Neural progenitor cell (in vitro differentiated cells): ENCODE results near the gene RASD2. TPM values are rescaled to one million over a fixed set of nuclear protein-coding genes. Genes with fewer than 3 reads are reported as not detected.

ENCODE experiments used
- DNase-seq: peaks from one replicate; pipeline ENCODE4 v3.0.0-alpha.2; 2016; ENCODE audit warnings: low spot score
- H2AFZ ChIP-seq: fragments of 200-600 bp; sonication (generic); replicated peaks from 2 replicates; pipeline ENCODE4 v1.6.1; 2016; ENCODE audit warnings: antibody characterized with exemption
- H3F3A ChIP-seq: fragments of 200-600 bp; sonication (generic); 2 replicates; pipeline ENCODE4 v1.6.1; 2016; ENCODE audit warnings: antibody characterized with exemption, low read depth
- H3K27ac ChIP-seq: fragments of 200-600 bp; sonication (generic); 2 replicates; pipeline ENCODE4 v1.5.1; 2016; ENCODE audit warnings: mild to moderate bottlenecking
- H3K27me3 ChIP-seq: fragments of 200-600 bp; sonication (generic); 2 replicates; pipeline ENCODE4 v1.6.1; 2016; ENCODE audit warnings: mild to moderate bottlenecking, moderate library complexity
- H3K36me3 ChIP-seq: fragments of 200-600 bp; sonication (generic); 2 replicates; pipeline ENCODE4 v1.5.1; 2016
- H3K4me1 ChIP-seq: fragments of 200-600 bp; sonication (generic); 2 replicates; pipeline ENCODE4 v1.6.1; 2016; ENCODE audit warnings: mixed run types
- H3K4me2 ChIP-seq: fragments of 200-600 bp; sonication (generic); 2 replicates; pipeline ENCODE4 v1.6.1; 2016
- H3K4me3 ChIP-seq: fragments of 200-600 bp; sonication (generic); 2 replicates; pipeline ENCODE4 v1.5.1; 2016
- H3K79me2 ChIP-seq: fragments of 200-600 bp; sonication (generic); 2 replicates; pipeline ENCODE4 v1.6.1; 2016; ENCODE audit warnings: low read depth
- H3K9ac ChIP-seq: fragments of 200-600 bp; sonication (generic); 2 replicates; pipeline ENCODE4 v1.6.1; 2016
- H3K9me3 ChIP-seq: fragments of 200-600 bp; sonication (generic); 2 replicates; pipeline ENCODE4 v1.5.1; 2016; ENCODE audit warnings: low read depth
- H4K20me1 ChIP-seq: fragments of 200-600 bp; sonication (generic); 2 replicates; pipeline ENCODE4 v1.6.1; 2016; ENCODE audit warnings: low read depth
- H3K27ac Mint-ChIP-seq: 3 replicates; pipeline ENCODE4 v1.8.0; 2021; ENCODE audit warnings: mixed read lengths
- H3K27me3 Mint-ChIP-seq: 2 replicates; pipeline ENCODE4 v1.8.0; 2022; ENCODE audit warnings: low read depth, mild to moderate bottlenecking, inconsistent platforms, moderate library complexity, mixed read lengths; ENCODE audit not compliant: insufficient read depth
- H3K36me3 Mint-ChIP-seq: 3 replicates; pipeline ENCODE4 v1.8.0; 2021; ENCODE audit warnings: mixed read lengths
- H3K4me1 Mint-ChIP-seq: 3 replicates; pipeline ENCODE4 v1.8.0; 2021; ENCODE audit warnings: mixed read lengths
- H3K4me3 Mint-ChIP-seq: 3 replicates; pipeline ENCODE4 v1.8.0; 2021; ENCODE audit warnings: mild to moderate bottlenecking, moderate library complexity, mixed read lengths
- H3K9me3 Mint-ChIP-seq: 3 replicates; pipeline ENCODE4 v1.8.0; 2020; ENCODE audit warnings: mixed read lengths
- CTCF ChIP-seq: fragments of 200-600 bp; sonication (generic); IDR thresholded peaks from 2 replicates; pipeline ENCODE4 v1.5.1; 2017; ENCODE audit warnings: antibody characterized with exemption, mild to moderate bottlenecking
- EZH2 ChIP-seq: fragments of 200-600 bp; sonication (generic); IDR thresholded peaks from 2 replicates; pipeline ENCODE4 v1.6.1; 2017; ENCODE audit warnings: antibody characterized with exemption, mild to moderate bottlenecking, moderate library complexity
- EZH2phosphoT487 ChIP-seq: fragments of 200-600 bp; sonication (generic); IDR thresholded peaks from 2 replicates; pipeline ENCODE4 v1.6.1; 2017; ENCODE audit warnings: antibody characterized with exemption
- total RNA-seq: library from RNA; depleted of rRNA; stranded (reverse); fragments of >200 nt; gene quantifications from 2 replicates; pipeline ENCODE4 v1.2.3, GENCODE V29; 2015; ENCODE audit warnings: low replicate concordance

The RASD2 gene
- total RNA-seq, 1 donor from 2014 or later, result 0.04 TPM

DNA sequence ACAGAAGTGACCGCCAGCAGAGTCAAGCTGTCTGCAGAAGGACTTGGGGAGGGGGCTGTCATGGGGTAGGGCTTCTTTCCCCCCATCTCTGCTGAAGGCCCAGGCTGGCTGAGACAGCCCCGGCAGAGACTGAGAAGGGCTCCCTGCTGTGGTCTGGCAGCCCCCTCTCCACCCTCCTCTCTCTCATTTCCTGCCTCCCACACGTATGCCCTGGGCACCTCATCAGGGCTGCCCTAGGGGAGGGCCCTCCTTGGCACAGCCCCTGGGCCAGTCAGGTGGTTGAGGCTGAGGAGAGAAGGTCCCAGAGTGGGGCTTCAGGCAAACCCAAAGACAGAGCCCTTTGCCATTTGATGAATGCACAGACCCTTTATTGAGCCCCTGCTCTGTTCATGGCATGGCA lies 3.6 kb downstream of the RASD2 start:
- Histone ChIP-seq H3K79me2 (no peaks in the 10 kb centered on the region), H3K27ac (no peak overlapping the region), H3K9ac (no peak overlapping the region), H3K9me3 (no peaks in the 10 kb centered on the region), H3K36me3 (no peaks in the 10 kb centered on the region), H3K4me2 (no peak overlapping the region), H3F3A (peaks cover 35% of the 10 kb centered on the region), H4K20me1 (peaks cover 10% of the 10 kb centered on the region), H3K4me3 (no peak overlapping the region), H2AFZ (no peak overlapping the region), H3K27me3 (peaks cover 54% of the 10 kb centered on the region), H3K4me1 (peaks cover 20% of the 10 kb centered on the region)
- Mint-ChIP-seq H3K4me3 (peak overlapping the region; percentile 8), H3K36me3 (no peaks in the 10 kb centered on the region), H3K9me3 (no peaks in the 10 kb centered on the region), H3K27ac (no peak overlapping the region), H3K4me1 (peaks cover 23% of the 10 kb centered on the region), H3K27me3 (peaks cover 45% of the 10 kb centered on the region)
- no peak for DNase-seq
- TF ChIP-seq EZH2phosphoT487 (no peak), CTCF (no peak), EZH2 (no peak)

DNA sequence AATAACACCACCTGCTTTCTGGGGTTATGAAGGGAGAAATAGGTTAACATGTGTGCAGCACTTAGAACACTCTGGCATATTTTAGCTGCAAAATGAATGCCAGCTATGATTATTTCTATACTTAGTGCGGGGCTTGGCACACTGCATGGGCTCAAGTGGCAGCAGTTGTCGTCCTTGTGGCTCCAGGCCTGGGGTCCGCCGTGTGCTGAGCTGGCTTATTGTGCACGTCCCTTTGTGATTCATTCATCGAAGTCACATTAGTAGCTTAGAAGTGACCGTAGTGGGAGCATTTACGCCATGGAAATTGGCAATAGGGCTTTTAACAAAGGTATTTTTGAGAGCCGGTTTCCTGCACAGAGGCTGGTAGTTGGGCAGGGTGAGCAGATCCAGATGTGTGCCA lies 4.2 kb downstream of the RASD2 start:
- Mint-ChIP-seq H3K36me3 (no peaks in the 10 kb centered on the region), H3K27ac (no peak overlapping the region), H3K9me3 (no peaks in the 10 kb centered on the region), H3K4me3 (no peak overlapping the region), H3K27me3 (peaks cover 43% of the 10 kb centered on the region), H3K4me1 (peaks cover 28% of the 10 kb centered on the region)
- no peak for DNase-seq
- Histone ChIP-seq H3K4me2 (no peak overlapping the region), H3F3A (peaks cover 32% of the 10 kb centered on the region), H3K79me2 (no peaks in the 10 kb centered on the region), H3K4me3 (no peak overlapping the region), H3K9me3 (no peaks in the 10 kb centered on the region), H4K20me1 (peaks cover 4% of the 10 kb centered on the region), H3K9ac (no peak overlapping the region), H2AFZ (no peak overlapping the region), H3K4me1 (peaks cover 18% of the 10 kb centered on the region), H3K27ac (no peak overlapping the region), H3K27me3 (peaks cover 50% of the 10 kb centered on the region), H3K36me3 (no peaks in the 10 kb centered on the region)
- TF ChIP-seq CTCF, result no peak
- TF ChIP-seq EZH2, result no peak
- TF ChIP-seq EZH2phosphoT487, result no peak

GRCh38 chr22:35546886-35547285 lies 6.3 kb downstream of the RASD2 start:
- Histone ChIP-seq H3K9ac (no peak overlapping the region), H3K27ac (no peak overlapping the region), H3K27me3 (peaks cover 29% of the 10 kb centered on the region), H3K4me1 (peaks cover 13% of the 10 kb centered on the region), H3K4me2 (no peak overlapping the region), H3F3A (peaks cover 24% of the 10 kb centered on the region), H2AFZ (no peak overlapping the region), H3K79me2 (no peaks in the 10 kb centered on the region), H3K4me3 (no peak overlapping the region), H4K20me1 (peaks cover 3% of the 10 kb centered on the region), H3K9me3 (no peaks in the 10 kb centered on the region), H3K36me3 (no peaks in the 10 kb centered on the region)
- DNase-seq, result no peak
- Mint-ChIP-seq H3K4me3 (no peak overlapping the region), H3K36me3 (no peaks in the 10 kb centered on the region), H3K9me3 (no peaks in the 10 kb centered on the region), H3K27ac (no peak overlapping the region), H3K27me3 (peaks cover 37% of the 10 kb centered on the region), H3K4me1 (peaks cover 29% of the 10 kb centered on the region)
- TF ChIP-seq EZH2 (no peak), EZH2phosphoT487 (no peak), CTCF (no peak)
